ENCODE data around the gene HBD.

The HBD gene

DNA sequence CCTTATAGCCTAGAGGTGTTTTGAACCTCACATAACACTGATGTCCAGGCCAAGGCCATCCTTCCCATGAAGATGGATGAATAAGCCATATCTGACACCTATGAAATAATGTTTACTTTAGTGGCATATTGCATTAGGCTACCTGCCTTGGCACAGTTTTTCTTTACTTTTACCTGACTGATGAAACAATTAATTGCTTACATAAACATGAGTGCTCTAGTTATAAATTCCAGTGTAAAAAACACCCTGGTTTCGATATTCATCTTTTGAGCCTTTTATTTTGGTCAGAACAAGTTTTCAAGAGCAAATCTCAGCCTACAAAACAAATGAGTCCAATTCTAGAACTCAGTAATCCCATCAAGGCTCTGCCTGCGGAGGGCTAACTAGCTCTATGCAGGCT is 42.4 kb upstream of the HBD start:
- no peaks in the 10 kb centered on the region for H3K79me1 ChIP-seq (ENCODE audit: low read depth, low read length)

DNA sequence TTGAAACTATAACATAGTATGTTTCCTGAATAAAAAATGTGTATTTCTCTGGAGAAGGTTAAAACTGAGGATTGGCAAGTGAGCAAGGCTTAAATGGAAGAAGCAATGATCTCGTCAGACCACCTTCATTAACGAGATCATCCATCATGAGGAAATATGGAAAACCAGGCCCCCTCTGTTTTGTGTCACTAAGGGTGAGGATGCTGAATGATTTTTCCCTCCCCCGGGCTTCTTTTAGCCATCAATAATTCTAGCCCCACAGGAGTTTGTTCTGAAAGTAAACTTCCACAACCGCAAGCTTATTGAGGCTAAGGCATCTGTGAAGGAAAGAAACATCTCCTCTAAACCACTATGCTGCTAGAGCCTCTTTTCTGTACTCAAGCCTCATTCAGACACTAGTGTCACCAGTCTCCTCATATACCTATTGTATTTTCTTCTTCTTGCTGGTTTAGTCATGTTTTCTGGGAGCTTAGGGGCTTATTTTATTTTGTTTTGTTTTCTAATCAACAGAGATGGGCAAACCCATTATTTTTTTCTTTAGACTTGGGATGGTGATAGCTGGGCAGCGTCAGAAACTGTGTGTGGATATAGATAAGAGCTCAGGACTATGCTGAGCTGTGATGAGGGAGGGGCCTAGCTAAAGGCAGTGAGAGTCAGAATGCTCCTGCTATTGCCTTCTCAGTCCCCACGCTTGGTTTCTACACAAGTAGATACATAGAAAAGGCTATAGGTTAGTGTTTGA is 41.3 kb upstream of the HBD start:
- WGBS, 2 donors (ENCODE audit: extremely low coverage in 2 of 2, insufficient read length in 2 of 2, insufficient replicate concordance in 1 of 2), result no CpG with 5 or more reads among the region's 6 CpGs
- Histone ChIP-seq H3K9ac (ENCODE audit: low read depth, low read length, poor library complexity) (no peak overlapping the region), H4K8ac (ENCODE audit: low read depth, low read length) (no peak overlapping the region), H3K36me3 (replicated peaks in 1 of 2; ENCODE audit: control insufficient read depth in 2 of 2, insufficient read depth in 2 of 2, low read length in 2 of 2) (no peaks in the 10 kb centered on the region), H2BK15ac (ENCODE audit: low read length) (no peak overlapping the region), H2AK5ac (ENCODE audit: low read depth, low read length) (no peak overlapping the region), H3K27ac (replicated peaks; ENCODE audit: low read length) (no peak overlapping the region), H3K18ac (ENCODE audit: low read length) (no peak overlapping the region), H3K27me3 (ENCODE audit: control insufficient read depth in 3 of 3, insufficient read depth in 3 of 3, low read depth in 1 of 3, low read length in 3 of 3) (no peaks in the 10 kb centered on the region), H3K9me3 (replicated peaks in 1 of 2; ENCODE audit: control insufficient read depth in 2 of 2, insufficient read depth in 1 of 2, low read depth in 1 of 2, low read length in 2 of 2) (no peaks in the 10 kb centered on the region), H2AFZ (ENCODE audit: low read length) (no peak overlapping the region), H3K4me2 (ENCODE audit: insufficient read depth, low read length, poor library complexity, severe bottlenecking) (no peak overlapping the region), H4K91ac (ENCODE audit: low read depth, low read length, poor library complexity) (no peak overlapping the region), H2BK12ac (ENCODE audit: low read length) (no peak overlapping the region), H3K4me3 (ENCODE audit: low read length in 2 of 2) (no peak overlapping the region), H3K23ac (ENCODE audit: low read depth, low read length, poor library complexity) (no peak overlapping the region), H3K79me1 (ENCODE audit: low read depth, low read length) (no peaks in the 10 kb centered on the region), H3K4me1 (ENCODE audit: control insufficient read depth in 2 of 2, insufficient read depth in 1 of 2, low read depth in 1 of 2, low read length in 2 of 2) (peaks cover 0 to 2% of the 10 kb centered on the region in 2 donors), H3K4ac (ENCODE audit: low read length) (no peak overlapping the region), H3K14ac (ENCODE audit: low read length) (no peak overlapping the region), H2BK5ac (ENCODE audit: low read length) (no peak overlapping the region), H2BK120ac (ENCODE audit: low read depth, low read length) (no peak overlapping the region)
- DNase-seq (ENCODE audit: low spot score), result no peak

More for the DNA sequence above, 42.4 kb upstream of the HBD start:
- no peak overlapping the region for H3K23ac ChIP-seq (ENCODE audit: low read depth, low read length, poor library complexity)
- DNase-seq (ENCODE audit: low spot score), result no peak
- H2BK12ac ChIP-seq (ENCODE audit: low read length), result no peak overlapping the region
- H2AK5ac ChIP-seq (ENCODE audit: low read depth, low read length), result no peak overlapping the region
- no peak overlapping the region for H2BK15ac ChIP-seq (ENCODE audit: low read length)
- H2BK120ac ChIP-seq (ENCODE audit: low read depth, low read length), result no peak overlapping the region
- H2BK5ac ChIP-seq (ENCODE audit: low read length), result no peak overlapping the region
- no peak overlapping the region for H2AFZ ChIP-seq (ENCODE audit: low read length)
- no peaks in the 10 kb centered on the region for H3K36me3 ChIP-seq (replicated peaks in 1 of 2; ENCODE audit: control insufficient read depth in 2 of 2, insufficient read depth in 2 of 2, low read length in 2 of 2)
- H3K9ac ChIP-seq (ENCODE audit: low read depth, low read length, poor library complexity), result no peak overlapping the region
- H3K9me3 ChIP-seq (replicated peaks in 1 of 2; ENCODE audit: control insufficient read depth in 2 of 2, insufficient read depth in 1 of 2, low read depth in 1 of 2, low read length in 2 of 2), result no peaks in the 10 kb centered on the region
- no peak overlapping the region for H3K4me3 ChIP-seq (ENCODE audit: low read length in 2 of 2)
- no peak overlapping the region for H4K91ac ChIP-seq (ENCODE audit: low read depth, low read length, poor library complexity)
- H3K4me2 ChIP-seq (ENCODE audit: insufficient read depth, low read length, poor library complexity, severe bottlenecking), result no peak overlapping the region
- H3K27ac ChIP-seq (replicated peaks; ENCODE audit: low read length), result no peak overlapping the region
- H3K4ac ChIP-seq (ENCODE audit: low read length), result no peak overlapping the region
- no peaks in the 10 kb centered on the region for H3K27me3 ChIP-seq (ENCODE audit: control insufficient read depth in 3 of 3, insufficient read depth in 3 of 3, low read depth in 1 of 3, low read length in 3 of 3)
- peaks cover 0 to 2% of the 10 kb centered on the region in 2 donors for H3K4me1 ChIP-seq (ENCODE audit: control insufficient read depth in 2 of 2, insufficient read depth in 1 of 2, low read depth in 1 of 2, low read length in 2 of 2)
- H4K8ac ChIP-seq (ENCODE audit: low read depth, low read length), result no peak overlapping the region
- no peak overlapping the region for H3K14ac ChIP-seq (ENCODE audit: low read length)
- H3K18ac ChIP-seq (ENCODE audit: low read length), result no peak overlapping the region
- no CpG with 5 or more reads among the region's 2 CpGs for WGBS, 2 donors (ENCODE audit: extremely low coverage in 2 of 2, insufficient read length in 2 of 2, insufficient replicate concordance in 1 of 2)

DNA sequence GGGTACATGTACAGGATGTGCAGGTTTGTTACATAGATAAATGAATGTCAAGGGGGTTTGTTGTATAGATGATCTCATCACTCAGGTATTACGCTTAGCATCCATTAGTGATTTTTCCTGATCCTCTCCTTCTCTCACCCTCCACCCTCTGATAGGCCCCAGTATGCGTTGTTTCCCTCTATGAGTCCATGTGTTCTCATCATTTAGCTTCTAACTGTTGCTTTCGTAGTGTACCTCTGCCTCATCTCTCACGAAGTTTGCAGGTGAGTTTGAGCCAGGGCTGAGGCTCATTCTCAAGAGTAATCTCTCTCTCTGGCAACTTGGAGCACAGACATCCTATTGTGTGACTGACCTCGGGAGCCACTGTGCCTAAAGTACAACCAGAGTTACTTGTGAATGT is 40.1 kb upstream of the HBD start:
- Histone ChIP-seq H3K9ac (ENCODE audit: low read depth, low read length, poor library complexity) (no peak overlapping the region), H3K4ac (ENCODE audit: low read length) (no peak overlapping the region), H2BK15ac (ENCODE audit: low read length) (no peak overlapping the region), H3K4me3 (ENCODE audit: low read length in 2 of 2) (no peak overlapping the region), H2BK5ac (ENCODE audit: low read length) (no peak overlapping the region), H3K4me1 (ENCODE audit: control insufficient read depth in 2 of 2, insufficient read depth in 1 of 2, low read depth in 1 of 2, low read length in 2 of 2) (peaks cover 0 to 2% of the 10 kb centered on the region in 2 donors), H3K23ac (ENCODE audit: low read depth, low read length, poor library complexity) (no peak overlapping the region), H4K8ac (ENCODE audit: low read depth, low read length) (no peak overlapping the region), H2BK12ac (ENCODE audit: low read length) (no peak overlapping the region), H2AK5ac (ENCODE audit: low read depth, low read length) (no peak overlapping the region), H3K79me1 (ENCODE audit: low read depth, low read length) (no peaks in the 10 kb centered on the region), H3K18ac (ENCODE audit: low read length) (no peak overlapping the region), H3K27me3 (ENCODE audit: control insufficient read depth in 3 of 3, insufficient read depth in 3 of 3, low read depth in 1 of 3, low read length in 3 of 3) (no peaks in the 10 kb centered on the region), H3K27ac (replicated peaks; ENCODE audit: low read length) (no peak overlapping the region), H3K9me3 (replicated peaks in 1 of 2; ENCODE audit: control insufficient read depth in 2 of 2, insufficient read depth in 1 of 2, low read depth in 1 of 2, low read length in 2 of 2) (no peaks in the 10 kb centered on the region), H3K36me3 (replicated peaks in 1 of 2; ENCODE audit: control insufficient read depth in 2 of 2, insufficient read depth in 2 of 2, low read length in 2 of 2) (no peaks in the 10 kb centered on the region), H3K14ac (ENCODE audit: low read length) (no peak overlapping the region), H2AFZ (ENCODE audit: low read length) (no peak overlapping the region), H3K4me2 (ENCODE audit: insufficient read depth, low read length, poor library complexity, severe bottlenecking) (no peak overlapping the region), H4K91ac (ENCODE audit: low read depth, low read length, poor library complexity) (no peak overlapping the region), H2BK120ac (ENCODE audit: low read depth, low read length) (no peak overlapping the region)
- WGBS, 2 donors (ENCODE audit: extremely low coverage in 2 of 2, insufficient read length in 2 of 2, insufficient replicate concordance in 1 of 2), result no CpG with 5 or more reads among the region's 5 CpGs
- DNase-seq (ENCODE audit: low spot score), result no peak

DNA sequence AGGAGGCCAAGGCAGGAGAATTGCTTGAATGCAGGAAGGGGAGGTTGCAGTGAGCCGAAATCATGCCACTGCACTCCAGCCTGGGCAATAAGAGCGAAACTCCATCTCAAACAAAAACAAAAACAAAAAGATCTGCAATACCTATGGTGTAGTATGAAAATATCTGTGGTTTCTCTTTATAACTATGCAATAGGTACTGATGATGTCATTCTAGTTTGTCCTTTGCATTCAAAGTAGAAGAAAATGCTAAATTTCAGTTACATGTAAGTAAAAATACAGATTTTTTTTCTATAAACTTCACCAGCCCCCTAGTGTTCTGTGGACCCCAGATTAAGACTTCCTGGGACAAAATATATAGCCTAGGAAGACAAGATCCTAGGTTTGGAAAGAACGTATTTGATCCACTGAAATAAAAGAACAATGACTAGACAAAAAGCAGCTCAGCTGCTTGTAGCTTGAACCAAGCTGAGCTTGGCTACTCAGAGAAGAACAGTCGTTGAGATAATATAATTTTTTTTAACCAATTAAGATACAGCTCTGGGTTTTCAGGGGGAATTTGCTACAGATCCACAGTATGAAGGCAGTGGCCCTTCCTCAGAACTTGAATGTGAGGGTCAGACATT is 38.2 kb upstream of the HBD start:
- no peak for DNase-seq (ENCODE audit: low spot score)
- WGBS, 2 donors (ENCODE audit: extremely low coverage in 2 of 2, insufficient read length in 2 of 2, insufficient replicate concordance in 1 of 2), result no CpG with 5 or more reads among the region's 4 CpGs
- no peaks in the 10 kb centered on the region for H3K27me3 ChIP-seq (ENCODE audit: control insufficient read depth in 3 of 3, insufficient read depth in 3 of 3, low read depth in 1 of 3, low read length in 3 of 3)
- H2BK12ac ChIP-seq (ENCODE audit: low read length), result no peak overlapping the region
- H2BK5ac ChIP-seq (ENCODE audit: low read length), result no peak overlapping the region
- H3K14ac ChIP-seq (ENCODE audit: low read length), result no peak overlapping the region
- H3K4me3 ChIP-seq (ENCODE audit: low read length in 2 of 2), result no peak overlapping the region
- peaks cover 0 to 2% of the 10 kb centered on the region in 2 donors for H3K4me1 ChIP-seq (ENCODE audit: control insufficient read depth in 2 of 2, insufficient read depth in 1 of 2, low read depth in 1 of 2, low read length in 2 of 2)
- no peak overlapping the region for H3K9ac ChIP-seq (ENCODE audit: low read depth, low read length, poor library complexity)
- no peak overlapping the region for H3K4ac ChIP-seq (ENCODE audit: low read length)
- no peak overlapping the region for H4K8ac ChIP-seq (ENCODE audit: low read depth, low read length)
- H3K79me1 ChIP-seq (ENCODE audit: low read depth, low read length), result no peaks in the 10 kb centered on the region
- H2AK5ac ChIP-seq (ENCODE audit: low read depth, low read length), result no peak overlapping the region
- H3K23ac ChIP-seq (ENCODE audit: low read depth, low read length, poor library complexity), result no peak overlapping the region
- H2AFZ ChIP-seq (ENCODE audit: low read length), result no peak overlapping the region
- no peak overlapping the region for H2BK120ac ChIP-seq (ENCODE audit: low read depth, low read length)
- H3K36me3 ChIP-seq (replicated peaks in 1 of 2; ENCODE audit: control insufficient read depth in 2 of 2, insufficient read depth in 2 of 2, low read length in 2 of 2), result no peaks in the 10 kb centered on the region
- H3K4me2 ChIP-seq (ENCODE audit: insufficient read depth, low read length, poor library complexity, severe bottlenecking), result no peak overlapping the region
- no peak overlapping the region for H4K91ac ChIP-seq (ENCODE audit: low read depth, low read length, poor library complexity)
- no peak overlapping the region for H3K18ac ChIP-seq (ENCODE audit: low read length)
- no peaks in the 10 kb centered on the region for H3K9me3 ChIP-seq (replicated peaks in 1 of 2; ENCODE audit: control insufficient read depth in 2 of 2, insufficient read depth in 1 of 2, low read depth in 1 of 2, low read length in 2 of 2)
- no peak overlapping the region for H3K27ac ChIP-seq (replicated peaks; ENCODE audit: low read length)
- no peak overlapping the region for H2BK15ac ChIP-seq (ENCODE audit: low read length)
